ENCODE measurements around the gene PFDN5.
A peak's percentile ranks its signal among the peaks of the same experiment; 100 is the strongest.

PFDN5 gene

DNA sequence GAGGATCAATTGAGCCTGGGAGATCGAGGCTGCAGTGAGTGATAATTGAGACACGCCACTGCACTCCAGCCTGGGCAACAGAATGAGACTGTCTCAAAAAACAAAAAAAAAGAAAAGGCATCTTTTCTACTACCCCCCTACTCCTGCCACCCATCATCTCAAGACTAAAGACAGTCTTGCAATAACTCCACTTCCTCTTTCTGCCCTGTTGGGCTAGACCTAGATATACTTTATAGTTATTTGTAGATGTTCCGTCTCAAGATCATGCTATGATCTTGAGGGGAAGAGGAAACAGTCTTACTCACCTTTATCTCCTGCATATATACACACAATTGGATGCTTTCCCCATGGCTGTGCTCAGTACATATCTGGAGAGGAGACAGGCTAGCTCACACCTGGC is 39.3 kb upstream of the PFDN5 start:
- no peak overlapping the region for H3K4me3 ChIP-seq (ENCODE audit: low read depth, low read length)
- no peak for DNase-seq (ENCODE audit: low read depth, low spot score)
- POLR2A ChIA-PET, result no interaction called here
- TF ChIP-seq CTCF (IDR thresholded peaks at IDR 0.05; ENCODE audit: insufficient read depth, low read length, missing control alignments), result no peak
- CTCF ChIA-PET, result interaction anchor here (3.5 kb wide), 1 partner anchor 44 kb away, joined by 23 read pairs; no protein-coding TSS in a partner anchor

DNA sequence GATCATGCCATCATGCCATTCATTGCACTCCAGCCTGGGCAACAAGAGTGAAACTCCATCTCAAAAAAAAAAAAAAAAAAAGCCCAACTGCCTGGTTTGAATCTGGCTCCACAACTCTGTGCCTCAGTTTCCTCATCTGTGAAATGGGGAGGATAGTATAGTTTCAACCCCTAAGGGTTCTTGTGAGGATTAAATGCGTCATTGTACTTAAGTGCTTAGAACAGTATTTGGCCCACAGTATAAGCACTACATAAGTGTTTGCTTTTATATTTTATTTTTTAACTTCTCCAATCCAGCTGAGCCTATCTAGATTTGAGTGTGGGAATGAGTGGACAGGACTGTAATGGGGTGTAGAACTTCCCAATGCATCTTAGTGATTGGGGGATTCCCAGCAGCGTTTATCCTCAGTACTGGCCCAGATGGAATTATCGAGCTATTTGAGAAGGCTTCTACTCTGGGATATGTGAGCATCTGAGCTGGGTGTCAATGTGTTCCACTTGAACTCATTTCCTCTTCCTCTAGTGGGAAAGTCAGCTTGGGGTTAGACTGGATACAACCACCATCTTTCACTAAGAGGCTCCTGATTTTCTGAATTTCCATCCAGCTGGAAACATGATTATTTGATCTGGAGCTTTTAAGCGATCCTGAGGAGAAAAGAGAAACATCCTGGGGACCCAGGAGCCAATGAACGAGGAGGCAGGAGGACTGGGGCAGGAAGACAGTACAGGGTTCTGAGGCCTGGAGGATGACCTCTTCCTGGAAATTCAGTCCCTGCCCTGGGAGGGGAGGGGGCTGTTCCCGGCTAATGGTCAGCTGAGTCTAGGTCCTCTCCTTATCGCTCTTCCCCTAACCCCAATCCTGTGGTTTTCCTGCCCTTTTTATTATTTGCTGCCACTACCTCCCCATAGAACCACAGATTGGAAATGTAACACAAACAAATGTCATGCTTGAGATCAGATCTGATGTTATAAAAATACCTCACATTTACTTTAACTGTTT is 36.5 kb upstream of the PFDN5 start:
- DNase-seq (ENCODE audit: low read depth, low spot score), result no peak
- no peak for TF ChIP-seq CTCF (IDR thresholded peaks at IDR 0.05; ENCODE audit: insufficient read depth, low read length, missing control alignments)
- no peak overlapping the region for H3K4me3 ChIP-seq (ENCODE audit: low read depth, low read length)
- ChIA-PET CTCF (interaction anchor here (1.0 to 3.5 kb wide), 3 partner anchors 9 to 63 kb away, joined by 3 to 23 read pairs (median 6); partner anchors contain the start of genes AAAS and ESPL1), POLR2A (no interaction called here)

- no peak overlapping the region for H3K4me3 ChIP-seq (ENCODE audit: low read depth, low read length)
- TF ChIP-seq CTCF (IDR thresholded peaks at IDR 0.05; ENCODE audit: insufficient read depth, low read length, missing control alignments), result no peak
- DNase-seq (ENCODE audit: low read depth, low spot score), result no peak
- CTCF ChIA-PET, result interaction anchor here (1.3 kb wide), 1 partner anchor 62 kb away, joined by 3 read pairs; the partner anchor contains the start of gene AAAS
- POLR2A ChIA-PET, result no interaction called here
Observed at GRCh38 chr12:53259891-53260290, 35.5 kb upstream of the PFDN5 start.

- POLR2A ChIA-PET, result no interaction called here
- DNase-seq (ENCODE audit: low read depth, low spot score), result no peak
- H3K4me3 ChIP-seq (ENCODE audit: low read depth, low read length), result no peak overlapping the region
- CTCF ChIA-PET, result interaction anchor here (0.8 to 7.4 kb wide), 6 partner anchors 8 to 106 kb away, joined by 3 to 95 read pairs (median 18); partner anchors contain the start of gene AAAS
- no peak for TF ChIP-seq CTCF (IDR thresholded peaks at IDR 0.05; ENCODE audit: insufficient read depth, low read length, missing control alignments)
Observed at GRCh38 chr12:53265783-53266182, 29.6 kb upstream of the PFDN5 start.

DNA sequence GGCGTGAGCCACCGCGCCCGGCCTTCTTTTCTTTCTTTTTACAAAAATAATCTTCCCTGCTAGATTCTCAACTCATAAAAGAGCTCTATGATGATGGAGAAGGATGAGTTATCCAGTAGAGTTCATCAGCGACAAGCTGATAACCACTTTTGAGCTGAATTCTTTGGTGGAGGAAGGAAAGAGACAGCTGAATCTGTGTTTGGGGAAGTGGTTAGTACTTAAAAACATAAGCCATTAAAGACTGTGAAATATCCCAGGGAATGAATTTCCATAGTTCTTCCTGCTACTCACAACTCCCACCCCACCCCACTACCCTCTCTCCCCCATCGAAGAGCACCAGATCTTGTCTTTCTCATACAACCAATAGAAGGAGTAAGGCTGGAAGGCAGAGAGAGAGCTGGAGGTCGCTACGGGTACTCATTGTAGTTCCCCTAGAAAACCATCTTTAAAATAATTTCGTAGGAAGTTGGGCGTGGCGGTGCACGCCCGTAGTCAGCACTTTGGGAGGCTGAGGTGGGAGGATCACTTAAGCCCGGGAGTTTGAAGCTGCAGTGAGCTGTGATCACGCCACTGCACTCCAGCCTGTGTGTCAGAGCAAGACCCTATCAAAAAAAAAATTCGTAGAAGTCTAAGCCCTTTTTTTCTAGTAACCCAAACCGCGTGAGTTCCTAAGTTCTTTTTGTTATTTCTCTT is 27.9 kb upstream of the PFDN5 start:
- DNase-seq (ENCODE audit: low read depth, low spot score), result no peak
- ChIA-PET POLR2A (no interaction called here), CTCF (interaction anchor here (0.7 to 7.4 kb wide), 7 partner anchors 9 to 207 kb away, joined by 3 to 95 read pairs (median 30); partner anchors contain the start of gene AAAS)
- no peak for TF ChIP-seq CTCF (IDR thresholded peaks at IDR 0.05; ENCODE audit: insufficient read depth, low read length, missing control alignments)
- peak overlapping the region; percentile 95 for H3K4me3 ChIP-seq (ENCODE audit: low read depth, low read length)

Measured in AG04449 (cell line).